ENCODE results near the gene CAP1.
"Not testable (repeated sequence)": the region's sequence is repeated elsewhere in the genome, so short reads cannot be mapped to it uniquely, and the experiment has no call there.

The CAP1 gene

DNA sequence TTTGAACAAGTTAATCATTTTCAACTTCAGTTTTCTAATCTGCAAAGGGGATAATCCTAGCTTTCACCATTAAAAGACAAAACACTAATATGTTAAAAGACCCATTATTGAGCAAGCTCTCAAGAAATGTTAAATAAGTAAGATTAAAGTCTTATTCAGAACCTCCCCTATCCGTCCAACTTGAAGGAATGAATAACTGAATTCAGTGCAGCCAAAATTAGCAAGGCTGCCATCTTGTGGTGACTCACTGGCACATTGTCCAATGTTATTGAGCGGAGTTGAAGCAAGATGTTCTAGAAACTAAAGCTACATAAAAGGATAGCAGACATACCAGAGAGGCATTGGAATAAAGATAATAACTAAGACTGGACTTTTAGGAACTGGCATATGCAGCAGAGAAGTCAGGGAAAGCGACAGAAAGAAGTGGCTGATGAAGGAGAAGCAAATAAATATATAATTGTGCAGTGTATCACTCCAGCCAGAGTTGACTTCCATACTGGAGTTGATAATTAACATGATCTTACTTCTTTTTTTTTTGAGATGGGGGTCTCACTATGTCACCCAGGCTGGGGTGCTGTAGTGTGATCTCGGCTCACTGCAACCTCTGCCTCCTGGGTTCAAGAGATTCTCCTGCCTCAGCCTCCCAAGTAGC lies 8.2 kb upstream of the CAP1 start:
- DNase-seq, result peak; percentile 34

DNA sequence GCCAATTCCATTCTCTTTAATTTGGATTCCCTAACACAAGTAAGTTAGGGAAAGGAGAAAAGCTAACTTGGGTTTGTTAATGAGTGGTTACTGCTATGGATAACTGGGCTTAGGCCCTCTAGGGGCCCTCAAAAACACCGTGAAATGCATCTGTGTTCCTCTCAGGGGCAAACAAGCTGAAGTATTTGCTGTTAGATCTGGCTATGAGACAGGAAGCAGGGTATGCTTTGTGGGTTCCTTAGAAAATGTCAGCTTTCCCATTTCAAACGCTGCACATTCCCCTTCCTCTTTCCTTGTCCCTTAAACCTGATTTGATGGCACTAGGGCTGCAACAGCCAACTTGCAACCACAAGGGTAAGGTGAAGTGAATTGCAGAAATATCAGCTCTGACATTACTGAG lies 5.7 kb upstream of the CAP1 start:
- no peak for DNase-seq

DNA sequence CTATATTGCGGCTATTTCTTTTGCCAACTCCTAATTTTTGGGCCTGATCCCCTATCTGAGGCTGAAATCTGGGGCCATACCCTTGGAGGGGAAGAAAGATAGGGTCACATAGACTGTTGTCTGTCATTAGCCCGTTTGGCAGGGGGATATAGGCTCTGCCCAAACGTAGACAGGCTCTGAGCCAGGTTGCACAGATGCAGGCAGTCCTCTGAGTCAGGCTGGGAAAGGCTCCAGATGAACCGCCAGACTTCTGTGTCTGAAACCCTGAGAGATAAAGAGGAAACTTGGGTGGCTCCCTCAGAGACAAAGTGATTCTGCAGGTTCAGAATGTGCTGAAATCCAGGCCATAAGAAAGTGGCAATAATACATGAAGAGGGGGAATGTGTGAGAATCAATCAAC lies 4.0 kb upstream of the CAP1 start:
- peak; percentile 62 for DNase-seq

DNA sequence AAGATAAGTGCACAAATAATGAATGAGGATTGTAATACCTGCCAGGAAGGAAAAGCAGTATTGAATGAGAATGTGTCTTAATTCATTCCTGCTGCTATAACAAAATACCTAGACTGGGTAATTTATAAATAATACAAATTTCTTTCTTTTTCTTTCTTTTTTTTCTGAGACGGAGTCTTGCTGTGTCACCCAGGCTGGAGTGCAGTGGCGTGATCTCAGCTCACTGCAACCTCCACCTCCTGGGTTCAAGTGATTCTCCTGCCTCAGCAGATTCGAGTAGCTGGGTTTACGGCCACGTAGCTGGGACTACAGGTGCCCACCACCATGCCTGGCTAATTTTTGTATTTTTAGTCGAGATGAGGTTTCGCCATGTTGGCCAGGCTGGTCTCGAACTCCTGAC lies 3.3 kb upstream of the CAP1 start:
- not testable (repeated sequence) for DNase-seq

DNA sequence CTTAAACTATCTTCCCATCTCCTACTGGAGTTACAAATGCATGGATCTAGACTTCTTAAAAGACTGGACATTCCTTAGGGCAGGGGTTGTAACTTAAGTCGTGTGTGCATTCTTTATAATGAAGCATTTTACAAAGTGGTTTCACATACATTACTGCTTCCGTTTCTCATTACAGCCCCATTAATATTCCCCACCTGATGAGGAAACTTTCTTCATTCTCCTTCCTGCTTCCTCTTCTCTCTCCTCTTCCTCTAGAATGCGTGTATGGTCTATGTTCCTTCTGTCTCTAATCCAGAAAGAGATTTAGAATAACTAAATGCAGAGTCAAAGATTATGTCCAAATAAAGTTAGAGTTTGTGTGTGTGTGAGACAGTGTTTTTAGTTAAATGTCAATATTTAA lies 1.8 kb upstream of the CAP1 start:
- DNase-seq, result no peak

DNA sequence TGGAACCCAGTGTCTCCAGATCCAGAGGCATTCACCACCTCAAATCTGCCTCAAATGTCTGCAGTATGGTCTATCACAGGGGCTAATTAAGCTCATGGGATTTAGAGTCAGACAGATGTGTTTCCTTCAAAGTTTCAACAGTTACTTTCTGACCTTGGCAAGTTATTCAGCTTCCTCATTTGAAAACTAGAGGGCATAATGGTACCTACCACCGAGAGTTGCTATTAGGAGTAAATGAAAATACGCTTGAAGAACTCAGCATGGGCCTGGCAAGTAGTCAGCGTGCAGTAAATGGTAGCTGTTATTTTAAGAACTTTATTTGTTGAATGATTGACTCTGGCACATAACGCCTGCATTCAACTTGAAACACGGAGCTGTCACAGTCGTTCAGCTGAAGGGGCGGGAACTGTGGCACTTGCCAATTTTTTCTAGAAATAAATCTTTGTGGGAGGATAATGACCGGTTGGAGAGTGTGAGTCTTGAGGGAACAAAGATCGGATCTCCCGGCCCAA lies 1.2 kb upstream of the CAP1 start:
- DNase-seq, result peak; percentile 61

DNA sequence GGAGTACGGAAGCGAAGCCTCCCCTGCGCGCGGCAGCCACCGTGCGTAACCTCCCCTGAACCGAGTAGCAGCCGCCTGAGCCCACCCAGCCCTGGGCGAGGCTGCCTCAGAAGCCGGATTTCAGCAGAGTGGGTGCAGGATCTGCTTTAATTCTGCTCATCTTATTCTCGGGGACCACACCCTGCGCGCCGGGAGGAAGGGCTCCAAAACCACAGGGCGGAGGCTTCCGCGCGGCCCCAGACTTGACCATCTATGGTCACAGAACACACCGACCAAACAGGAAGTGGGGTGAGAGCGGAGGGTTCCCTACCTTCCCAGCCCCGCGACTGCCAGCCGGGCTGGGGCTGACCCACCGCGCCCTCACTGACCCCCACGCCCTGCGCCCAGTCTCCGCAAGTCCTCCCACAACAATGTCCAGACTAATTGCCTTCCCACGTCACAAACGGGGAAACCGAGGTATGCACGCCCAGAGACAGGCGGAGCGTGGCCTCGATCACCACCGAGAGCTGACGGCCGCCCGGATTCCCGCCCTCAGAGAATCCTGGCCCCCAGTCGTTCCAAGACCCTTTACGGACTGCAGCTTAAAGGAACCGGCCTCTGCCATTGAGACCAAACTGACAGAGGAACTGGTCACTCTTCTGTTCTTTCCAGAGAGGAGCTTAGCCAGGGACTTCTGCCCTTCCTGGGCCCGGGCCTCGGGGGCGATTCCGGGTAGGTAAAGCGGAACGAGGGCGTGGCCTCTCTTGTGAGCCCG lies 595 bp upstream of the CAP1 start:
- peak; percentile 61 for DNase-seq

DNA sequence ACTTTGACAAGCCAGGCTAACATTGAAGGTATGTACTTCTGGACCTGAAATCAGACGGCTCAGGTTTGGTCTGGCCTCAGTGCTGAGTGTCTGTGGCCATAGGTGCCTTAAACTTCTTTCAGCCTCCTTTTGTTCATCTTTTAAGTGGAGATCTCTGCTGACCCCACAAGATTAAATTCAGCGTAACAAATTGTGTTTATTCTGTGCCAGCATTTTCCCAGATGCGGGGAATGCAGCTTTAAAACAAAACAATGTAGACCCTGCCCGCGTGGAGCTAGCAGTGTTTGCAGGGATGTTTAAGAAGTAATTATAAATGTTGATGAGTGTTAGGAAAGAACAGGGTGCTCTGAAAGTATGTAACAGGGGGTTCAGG lies 923 bp downstream of the CAP1 start:
- DNase-seq, result no peak

DNA sequence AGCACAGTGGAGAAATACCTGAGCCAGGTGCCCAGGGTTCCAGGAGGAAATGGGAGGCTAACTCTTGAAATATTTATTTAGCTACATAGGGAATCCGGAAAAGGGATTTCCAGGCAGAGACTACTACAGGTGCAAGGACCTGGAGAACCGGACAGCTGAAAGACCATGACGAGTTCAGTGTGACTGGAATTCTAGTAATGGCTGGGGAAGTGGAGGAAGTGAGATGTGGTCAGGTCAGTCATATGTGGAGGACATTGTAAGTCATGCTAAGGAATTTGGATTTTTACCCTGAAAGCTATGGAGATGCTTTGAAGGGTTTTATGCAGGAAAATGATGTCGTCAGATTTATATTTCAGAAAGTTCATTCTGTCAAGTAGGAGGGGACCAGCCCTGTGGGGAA lies 1.8 kb downstream of the CAP1 start:
- no peak for DNase-seq

DNA sequence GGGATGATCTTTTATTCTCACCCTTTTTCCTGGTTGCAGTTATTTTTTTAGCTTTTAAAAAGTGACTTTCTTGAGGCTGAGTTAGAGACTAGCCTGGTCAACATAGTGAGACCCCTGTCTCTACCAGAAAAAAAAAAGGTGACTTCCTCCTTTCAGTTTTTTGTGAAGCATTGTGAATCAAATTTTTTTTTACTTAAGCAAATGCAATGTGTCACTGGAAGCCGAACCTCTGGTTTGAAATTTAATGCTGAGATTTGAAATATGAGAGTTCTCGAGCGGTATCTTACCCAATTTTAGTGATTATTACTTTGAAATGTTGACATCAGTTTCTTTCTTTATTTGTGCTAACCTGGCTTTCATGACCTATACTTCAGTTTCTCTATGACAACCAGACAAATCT lies 3.6 kb downstream of the CAP1 start:
- no peak for DNase-seq

DNA sequence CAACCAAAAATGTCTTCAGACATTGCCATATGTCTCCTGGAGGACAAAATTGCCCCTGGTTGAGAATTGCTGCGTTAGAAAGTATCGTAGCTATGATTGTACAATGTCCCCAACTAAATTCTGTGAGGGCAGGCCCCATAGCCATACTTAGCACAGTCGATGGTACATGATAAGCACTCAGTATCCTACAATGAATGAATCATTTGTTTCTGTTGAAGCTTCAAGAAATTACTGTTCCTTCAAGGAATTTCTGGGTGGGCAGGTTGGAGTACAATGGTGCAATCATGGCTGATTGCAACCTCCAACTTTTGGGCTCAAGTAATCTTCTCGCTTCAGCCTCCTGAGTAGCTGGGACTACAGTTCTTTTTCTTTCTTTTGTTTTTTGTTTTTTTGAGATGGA lies 4.7 kb downstream of the CAP1 start:
- no peak for DNase-seq

DNA sequence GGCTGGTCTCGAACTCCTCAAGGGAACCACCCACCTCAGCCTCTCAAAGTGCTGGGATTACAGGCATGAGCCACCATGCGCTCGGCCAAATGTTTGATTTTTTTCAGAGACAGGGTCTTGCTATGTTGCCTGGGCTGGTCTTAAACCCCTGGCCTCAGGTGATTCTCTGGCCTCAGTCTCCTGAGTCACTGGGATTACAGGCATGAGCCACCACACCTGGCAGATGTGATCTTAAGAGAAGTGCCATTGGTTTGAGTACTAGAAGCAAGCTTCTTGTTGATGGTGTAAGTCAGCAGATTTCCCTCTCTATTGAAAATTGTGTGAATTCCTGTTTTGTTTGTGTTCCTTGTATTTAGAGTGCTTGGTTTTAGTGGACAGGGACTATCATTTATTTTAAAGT lies 5.2 kb downstream of the CAP1 start:
- DNase-seq, result no peak

DNA sequence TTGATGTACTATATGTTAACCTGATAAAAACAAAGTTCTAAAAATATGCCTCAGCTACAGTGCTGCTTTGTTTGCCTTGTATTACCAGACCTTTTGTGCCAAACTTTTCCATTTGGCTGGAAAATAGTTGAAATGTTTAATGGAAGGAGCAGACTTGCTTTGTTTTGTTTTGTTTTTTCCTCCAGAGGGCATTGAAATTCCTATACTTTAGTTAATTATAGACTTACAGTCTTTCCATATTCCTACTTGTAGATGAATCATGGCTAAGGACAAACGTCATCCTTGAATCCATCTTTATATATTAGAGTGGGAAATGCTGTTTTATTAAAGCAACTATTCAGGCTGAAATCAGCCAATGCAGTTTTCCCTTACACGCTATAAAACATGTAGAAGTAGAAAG lies 6.7 kb downstream of the CAP1 start:
- DNase-seq, result no peak

DNA sequence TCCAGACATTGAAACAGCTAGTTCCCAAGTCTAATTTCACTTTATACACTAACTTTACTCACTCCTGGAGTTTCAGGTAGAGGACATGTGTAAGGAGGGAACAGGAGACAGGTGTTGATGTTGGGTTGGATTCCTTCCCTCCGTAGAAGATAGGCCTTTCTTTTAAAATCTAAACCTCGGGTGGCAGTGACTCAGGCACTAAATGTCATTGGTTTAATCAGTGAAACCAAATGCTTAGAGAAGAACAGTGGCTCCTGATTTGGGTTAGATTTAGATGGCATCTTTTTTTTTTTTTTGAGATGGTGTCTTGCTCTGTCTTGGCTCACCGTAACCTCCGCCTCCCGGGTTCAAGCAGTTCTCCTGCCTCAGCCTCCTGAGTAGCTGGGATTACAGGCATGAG lies 7.2 kb downstream of the CAP1 start:
- DNase-seq, result no peak

DNA sequence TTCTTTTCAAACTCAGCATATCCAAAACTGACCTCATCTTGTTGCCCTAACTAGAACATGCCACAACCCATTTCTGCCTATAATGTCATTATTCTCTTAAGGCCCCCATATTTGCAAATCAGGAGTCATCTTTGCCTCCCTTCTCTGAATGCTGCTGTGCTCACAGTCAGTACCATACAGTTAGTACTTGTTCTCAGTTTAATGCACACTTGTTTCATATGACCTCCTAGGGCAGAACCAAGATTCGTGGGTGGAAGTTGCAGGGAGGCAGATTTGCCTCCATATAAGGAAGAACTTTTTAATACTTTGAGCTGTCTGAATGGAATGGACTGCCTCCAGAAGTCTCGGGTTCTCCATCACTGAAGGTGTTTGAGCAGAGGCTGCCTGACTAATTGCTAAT lies 9.2 kb downstream of the CAP1 start:
- DNase-seq, result no peak

DNA sequence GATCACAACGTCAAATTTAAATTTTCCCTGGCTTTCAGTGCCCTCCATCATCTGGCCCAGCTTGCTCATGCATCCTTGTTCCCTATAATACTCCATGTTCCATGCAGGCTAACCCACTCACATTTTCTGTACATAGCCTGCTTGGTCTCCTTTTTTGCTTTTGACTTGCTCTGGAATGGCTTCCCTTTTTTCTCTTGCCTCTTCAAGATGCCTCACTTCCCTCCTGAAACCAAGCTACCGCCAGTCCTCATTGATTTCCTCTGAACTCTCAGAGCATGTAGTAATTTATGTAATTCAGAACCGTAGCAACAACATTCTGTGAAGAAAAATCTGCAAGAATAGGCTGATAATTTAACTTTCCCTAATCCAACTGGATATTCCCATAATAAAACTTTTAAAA lies 10.3 kb downstream of the CAP1 start:
- DNase-seq, result no peak

DNA sequence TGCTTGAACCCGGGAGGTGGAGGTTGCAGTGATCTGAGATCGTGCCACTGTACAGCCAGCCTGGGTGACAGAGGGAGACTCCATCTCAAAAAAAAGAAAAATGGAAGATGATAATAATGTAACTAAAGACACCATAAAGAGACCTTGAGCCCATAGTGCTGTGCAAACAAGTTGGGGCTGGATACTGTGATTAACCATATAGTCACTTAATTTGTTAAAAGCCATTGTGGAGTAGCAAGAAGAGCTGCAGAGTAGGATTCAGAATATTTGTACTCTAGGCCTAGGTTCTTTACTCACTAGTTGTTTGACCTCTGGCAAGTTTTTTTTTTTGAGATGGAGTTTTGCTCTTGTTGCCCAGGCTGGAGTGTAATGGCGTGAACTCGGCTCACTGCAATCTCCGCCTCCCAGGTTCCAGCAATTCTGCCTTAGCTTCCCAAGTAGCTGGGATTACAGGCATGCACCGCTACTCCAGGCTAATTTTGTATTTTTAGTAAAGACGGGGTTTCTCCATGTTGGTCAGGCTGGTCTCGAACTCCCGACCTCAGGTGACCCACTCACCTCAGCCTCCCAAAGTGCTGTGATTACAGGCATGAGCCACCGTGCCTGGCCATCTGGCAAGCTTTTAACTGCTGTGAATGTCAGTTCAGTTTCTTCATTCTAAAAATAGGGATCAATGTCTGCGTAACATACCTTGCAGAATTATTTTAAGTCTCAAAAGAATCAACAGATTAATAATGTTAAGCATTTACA lies 12.8 kb downstream of the CAP1 start:
- DNase-seq, result no peak

DNA sequence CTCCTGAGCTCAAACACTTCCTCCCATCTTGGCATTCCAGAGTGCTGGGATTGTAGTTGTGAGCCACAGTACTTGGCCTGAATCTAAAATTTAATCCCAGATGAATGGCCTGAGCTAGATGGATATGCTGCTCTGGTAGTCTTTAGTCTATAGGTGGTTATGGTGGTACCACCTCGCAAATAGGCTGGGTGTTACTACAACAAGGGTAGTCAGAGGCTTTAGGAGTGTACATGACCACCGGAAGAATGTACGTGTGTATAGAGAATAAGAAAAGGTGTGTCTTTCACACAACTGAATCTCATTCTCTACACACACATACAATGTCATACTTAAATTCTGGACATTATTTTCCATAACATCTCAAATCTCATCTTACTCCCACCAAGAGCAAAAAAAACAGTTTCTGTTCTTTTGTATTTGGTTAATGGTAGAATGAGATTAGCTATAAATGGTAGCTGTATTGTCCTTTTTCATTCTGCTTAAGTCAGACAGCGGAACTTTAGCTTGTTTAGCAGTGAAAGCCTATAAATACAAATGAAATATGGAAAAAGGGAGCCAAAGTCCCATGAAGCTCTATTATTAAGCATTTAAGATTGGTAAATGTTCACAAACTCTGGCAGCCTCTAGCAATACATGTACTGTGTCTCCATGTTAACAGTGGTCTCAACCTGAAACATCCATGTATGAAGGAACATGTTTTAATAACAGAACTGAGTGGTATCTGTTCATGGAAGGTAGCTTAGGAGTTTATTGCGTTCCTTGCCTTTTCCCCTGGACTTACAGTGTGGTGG lies 16.2 kb downstream of the CAP1 start:
- DNase-seq, result no peak

DNA sequence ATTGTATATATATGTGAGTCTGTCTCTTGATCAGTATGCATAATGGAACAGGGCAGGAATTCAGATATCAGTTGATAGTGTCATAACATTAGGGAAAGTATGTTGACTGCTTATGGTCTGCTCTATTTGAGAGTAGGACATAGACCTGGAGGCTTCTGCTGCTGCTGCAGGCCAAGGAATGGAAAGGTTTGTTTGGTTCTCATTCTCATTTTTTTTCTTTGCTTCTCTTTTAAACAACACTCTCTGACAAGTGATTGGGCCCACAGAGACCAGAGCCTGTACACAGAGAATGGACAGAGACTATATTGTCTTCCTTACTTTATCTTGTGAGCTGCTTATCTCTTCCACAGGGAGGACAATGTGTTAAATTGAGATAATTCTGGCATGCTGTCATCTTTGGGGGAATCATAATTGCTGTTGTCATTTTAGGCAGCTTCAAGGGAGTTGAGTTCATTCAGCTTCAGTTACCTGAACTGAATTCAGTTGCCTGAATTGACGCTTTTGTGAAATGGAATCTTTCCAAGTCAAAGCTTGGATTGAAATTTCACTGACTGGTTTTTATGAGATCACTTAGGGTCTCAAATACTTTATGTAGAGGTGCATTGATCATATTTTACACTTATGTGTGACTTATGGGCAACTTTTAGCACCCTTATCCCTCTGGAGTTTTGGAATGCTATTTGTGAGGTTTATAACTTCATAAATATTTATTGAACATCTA lies 16.9 kb downstream of the CAP1 start:
- no peak for DNase-seq

DNA sequence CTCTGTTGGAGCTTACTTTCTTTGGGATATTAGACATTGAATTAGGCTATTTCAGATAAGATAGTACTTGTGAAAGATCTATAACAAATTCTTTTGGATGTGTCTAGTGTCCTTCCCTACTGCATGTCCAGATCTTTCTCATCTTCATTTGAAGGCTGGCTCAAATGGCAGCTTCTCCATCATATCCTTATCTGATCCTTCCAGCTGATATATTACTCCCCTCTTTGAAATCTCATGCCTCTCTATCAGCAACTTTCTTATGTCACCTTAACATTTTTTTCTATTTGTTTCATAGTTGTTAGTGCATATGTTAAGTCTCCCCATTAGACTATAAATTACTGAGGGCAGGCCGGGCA lies 17.5 kb downstream of the CAP1 start:
- no peak for DNase-seq

DNA sequence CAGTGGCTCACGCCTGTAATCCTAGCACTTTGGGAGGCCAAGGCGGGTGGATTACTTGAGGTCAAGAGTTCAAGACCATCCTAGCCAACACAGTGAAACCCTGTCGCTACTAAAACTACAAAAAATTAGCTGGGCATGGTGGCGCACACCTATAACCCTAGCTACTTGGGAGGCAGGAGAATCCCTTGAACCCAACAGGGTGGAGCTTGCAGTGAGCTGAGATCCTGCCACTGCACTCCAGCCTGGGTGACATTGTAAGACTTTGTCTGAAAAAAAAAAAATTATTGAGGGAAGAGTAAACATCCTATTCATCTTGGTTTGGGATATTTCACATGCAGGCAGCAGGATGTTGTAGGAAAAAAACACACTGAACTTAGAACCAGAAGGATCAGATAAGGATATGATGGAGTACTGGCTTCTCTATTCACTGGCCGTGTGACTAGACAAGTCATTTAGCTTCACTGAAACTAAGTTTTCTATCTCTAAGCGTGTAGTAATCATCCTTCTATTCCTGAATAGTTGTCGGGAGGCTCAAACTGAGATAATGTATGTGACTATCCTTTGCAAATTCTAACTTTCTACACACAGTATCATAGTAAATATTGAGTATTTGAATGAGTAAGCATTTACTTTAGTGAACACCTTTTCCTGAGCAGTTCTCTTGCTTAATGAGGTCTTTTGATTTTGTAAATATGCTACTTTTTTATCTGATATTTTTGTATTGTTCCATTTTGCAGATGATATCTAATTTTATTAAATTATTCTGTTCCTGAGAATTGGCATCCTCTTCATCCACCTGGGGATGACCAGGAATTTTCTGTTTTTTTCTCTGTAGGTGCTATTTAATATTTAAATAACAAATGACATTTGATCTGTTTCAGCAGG lies 18.2 kb downstream of the CAP1 start:
- no peak for DNase-seq
